ENCODE results near the gene IKBKE. TPM values are rescaled to one million over a fixed set of nuclear protein-coding genes. Genes with fewer than 3 reads are reported as not detected.

IKBKE gene
- total RNA-seq, 1 experiment from 2014 or later, result 6.4 TPM

- H3K4me3 ChIP-seq (ENCODE audit: low read depth in 2 of 2, low read length in 2 of 2), result no peak overlapping the region
- no peaks in the 10 kb centered on the region for H3K4me1 ChIP-seq (ENCODE audit: control insufficient read depth, insufficient read depth, low read length)
- ATAC-seq, result no peak
- in situ Hi-C loops (cut with HindIII; ENCODE audit: low pct_unique_long_range_greater_than_20kb, low sequenced_read_pairs) (no loop called here), intact Hi-C loops (cut with micrococcal nuclease; ENCODE audit: unreplicated experiment) (no loop called here)
- H3K27me3 ChIP-seq (ENCODE audit: control insufficient read depth, insufficient read depth, low read length), result no peaks in the 10 kb centered on the region
- BruUV-seq (replicated peaks), result no TSS peak
- ChIA-PET CTCF (no interaction called here), POLR2A (no interaction called here)
- no peak for DNase-seq (ENCODE audit: low read depth, low spot score)
- no peak overlapping the region for H3K27ac ChIP-seq (ENCODE audit: low read length)
- no peak for TF ChIP-seq POLR2AphosphoS5 (IDR thresholded peaks at IDR 0.05; ENCODE audit: low read depth, low read length)
- TF ChIP-seq SIN3A (IDR thresholded peaks at IDR 0.05; ENCODE audit: borderline replicate concordance, insufficient read depth, low read depth, low read length), result no peak
- no peak for TF ChIP-seq REST (IDR thresholded peaks at IDR 0.05; ENCODE audit: insufficient read depth in 1 of 2, low read depth in 2 of 2, low read length in 1 of 2)
- no peak for TF ChIP-seq CTCF (IDR thresholded peaks at IDR 0.05)
- no peak for TF ChIP-seq TCF7L2 (IDR thresholded peaks at IDR 0.05; ENCODE audit: low read depth, low read length)
- no peaks in the 10 kb centered on the region for H3K9me3 ChIP-seq (ENCODE audit: control insufficient read depth, insufficient read depth, low read depth, low read length)
- H3K36me3 ChIP-seq (ENCODE audit: control insufficient read depth, insufficient read depth, low read length), result peaks cover 8% of the 10 kb centered on the region; the same call in 1 of the 2 replicates
Observed at GRCh38 chr1:206442101-206442500, 28.2 kb upstream of the IKBKE start.

- in situ Hi-C loops (cut with HindIII; ENCODE audit: low pct_unique_long_range_greater_than_20kb, low sequenced_read_pairs), result no loop called here
- TF ChIP-seq CTCF (IDR thresholded peaks at IDR 0.05), result no peak
- TF ChIP-seq TCF7L2 (IDR thresholded peaks at IDR 0.05; ENCODE audit: low read depth, low read length), result no peak
- TF ChIP-seq SIN3A (IDR thresholded peaks at IDR 0.05; ENCODE audit: borderline replicate concordance, insufficient read depth, low read depth, low read length), result no peak
- TF ChIP-seq REST (IDR thresholded peaks at IDR 0.05; ENCODE audit: insufficient read depth in 1 of 2, low read depth in 2 of 2, low read length in 1 of 2), result no peak
- TF ChIP-seq POLR2AphosphoS5 (IDR thresholded peaks at IDR 0.05; ENCODE audit: low read depth, low read length), result no peak
- ATAC-seq, result no peak
- peaks cover 3% of the 10 kb centered on the region for H3K36me3 ChIP-seq (ENCODE audit: control insufficient read depth, insufficient read depth, low read length)
- H3K27ac ChIP-seq (ENCODE audit: low read length), result no peak overlapping the region
- DNase-seq (ENCODE audit: low read depth, low spot score), result no peak
- ChIA-PET CTCF (no interaction called here), POLR2A (interaction anchor here (0.6 kb wide), 1 partner anchor 608 kb away, joined by 3 read pairs; the partner anchor contains the start of gene PFKFB2)
- no peak overlapping the region for H3K4me3 ChIP-seq (ENCODE audit: low read depth in 2 of 2, low read length in 2 of 2)
- BruUV-seq (replicated peaks), result no TSS peak
- no peaks in the 10 kb centered on the region for H3K9me3 ChIP-seq (ENCODE audit: control insufficient read depth, insufficient read depth, low read depth, low read length)
- intact Hi-C loops (cut with micrococcal nuclease; ENCODE audit: unreplicated experiment), result no loop called here
- no peaks in the 10 kb centered on the region for H3K4me1 ChIP-seq (ENCODE audit: control insufficient read depth, insufficient read depth, low read length)
- no peaks in the 10 kb centered on the region for H3K27me3 ChIP-seq (ENCODE audit: control insufficient read depth, insufficient read depth, low read length)
Observed at GRCh38 chr1:206445116-206445515, 25.2 kb upstream of the IKBKE start.
